ENCODE data around the gene TSPAN9.
A peak's percentile ranks its signal among the peaks of the same experiment; 100 is the strongest.

Gene TSPAN9

DNA sequence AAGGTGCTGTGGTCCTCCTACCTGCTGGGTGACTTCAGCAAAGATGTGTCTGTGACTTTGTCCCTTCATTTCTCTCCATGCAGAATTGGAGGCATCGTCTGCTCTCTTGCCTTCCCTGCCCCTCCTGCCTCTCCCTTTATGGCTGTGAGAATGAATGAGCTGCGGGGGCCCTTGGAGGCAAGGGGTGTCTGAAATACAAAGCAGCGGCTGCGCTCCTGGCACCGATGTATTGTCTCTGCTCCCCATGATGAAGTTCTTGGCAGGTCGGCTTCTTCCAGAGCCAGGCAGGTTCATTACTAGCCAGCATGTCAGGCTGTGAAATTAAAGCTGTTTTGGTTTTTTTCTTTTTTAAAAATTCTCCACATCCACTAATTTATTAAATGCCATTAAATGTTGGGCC, 194.5 kb downstream of the TSPAN9 start:
- TF ChIP-seq, protein P1, sequence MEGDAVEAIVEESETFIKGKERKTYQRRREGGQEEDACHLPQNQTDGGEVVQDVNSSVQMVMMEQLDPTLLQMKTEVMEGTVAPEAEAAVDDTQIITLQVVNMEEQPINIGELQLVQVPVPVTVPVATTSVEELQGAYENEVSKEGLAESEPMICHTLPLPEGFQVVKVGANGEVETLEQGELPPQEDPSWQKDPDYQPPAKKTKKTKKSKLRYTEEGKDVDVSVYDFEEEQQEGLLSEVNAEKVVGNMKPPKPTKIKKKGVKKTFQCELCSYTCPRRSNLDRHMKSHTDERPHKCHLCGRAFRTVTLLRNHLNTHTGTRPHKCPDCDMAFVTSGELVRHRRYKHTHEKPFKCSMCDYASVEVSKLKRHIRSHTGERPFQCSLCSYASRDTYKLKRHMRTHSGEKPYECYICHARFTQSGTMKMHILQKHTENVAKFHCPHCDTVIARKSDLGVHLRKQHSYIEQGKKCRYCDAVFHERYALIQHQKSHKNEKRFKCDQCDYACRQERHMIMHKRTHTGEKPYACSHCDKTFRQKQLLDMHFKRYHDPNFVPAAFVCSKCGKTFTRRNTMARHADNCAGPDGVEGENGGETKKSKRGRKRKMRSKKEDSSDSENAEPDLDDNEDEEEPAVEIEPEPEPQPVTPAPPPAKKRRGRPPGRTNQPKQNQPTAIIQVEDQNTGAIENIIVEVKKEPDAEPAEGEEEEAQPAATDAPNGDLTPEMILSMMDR (IDR thresholded peaks at IDR 0.05; ENCODE audit: control extremely low read depth, extremely low read depth, low read depth, missing control alignments), result no peak
- no peak for DNase-seq (ENCODE audit: extremely low spot score)
- POLR2A ChIA-PET, result no interaction called here
- CTCF ChIA-PET, result interaction anchor here (1.0 to 1.7 kb wide), 5 partner anchors 29 to 418 kb away, joined by 3 to 6 read pairs (median 4); no protein-coding TSS in a partner anchor

- CTCF ChIA-PET, result interaction anchor here (0.9 to 7.7 kb wide), 7 partner anchors 13 to 419 kb away, joined by 3 to 128 read pairs (median 6); no protein-coding TSS in a partner anchor
- TF ChIP-seq, protein P1 (IDR thresholded peaks at IDR 0.05; ENCODE audit: control extremely low read depth, extremely low read depth, low read depth, missing control alignments), result no peak
- DNase-seq (ENCODE audit: extremely low spot score), result no peak
- POLR2A ChIA-PET, result no interaction called here
Measured at GRCh38 chr12:3272958-3273357, 195.8 kb downstream of the TSPAN9 start.

- CTCF ChIA-PET, result interaction anchor here (0.9 to 7.7 kb wide), 7 partner anchors 13 to 199 kb away, joined by 3 to 128 read pairs (median 20); no protein-coding TSS in a partner anchor
- POLR2A ChIA-PET, result no interaction called here
- DNase-seq (ENCODE audit: extremely low spot score), result no peak
- TF ChIP-seq, protein P1 (IDR thresholded peaks at IDR 0.05; ENCODE audit: control extremely low read depth, extremely low read depth, low read depth, missing control alignments), result no peak
Measured at GRCh38 chr12:3273409-3273853, 196.3 kb downstream of the TSPAN9 start.

- ChIA-PET POLR2A (no interaction called here), CTCF (interaction anchor here (0.7 to 7.7 kb wide), 28 partner anchors 8 to 256 kb away, joined by 3 to 128 read pairs (median 4); no protein-coding TSS in a partner anchor)
- no peak for DNase-seq (ENCODE audit: extremely low spot score)
- TF ChIP-seq, protein P1 (IDR thresholded peaks at IDR 0.05; ENCODE audit: control extremely low read depth, extremely low read depth, low read depth, missing control alignments), result no peak
Measured at GRCh38 chr12:3274664-3275063, 197.5 kb downstream of the TSPAN9 start.

GRCh38 chr12:3275171-3276041, 198.2 kb downstream of the TSPAN9 start:
- ChIA-PET POLR2A (no interaction called here), CTCF (interaction anchor here (0.7 to 7.7 kb wide), 43 partner anchors 9 to 497 kb away, joined by 3 to 128 read pairs (median 4); no protein-coding TSS in a partner anchor)
- TF ChIP-seq, protein P1 (IDR thresholded peaks at IDR 0.05; ENCODE audit: control extremely low read depth, extremely low read depth, low read depth, missing control alignments), result peak; percentile 89
- peak; percentile 87 for DNase-seq (ENCODE audit: extremely low spot score)

DNA sequence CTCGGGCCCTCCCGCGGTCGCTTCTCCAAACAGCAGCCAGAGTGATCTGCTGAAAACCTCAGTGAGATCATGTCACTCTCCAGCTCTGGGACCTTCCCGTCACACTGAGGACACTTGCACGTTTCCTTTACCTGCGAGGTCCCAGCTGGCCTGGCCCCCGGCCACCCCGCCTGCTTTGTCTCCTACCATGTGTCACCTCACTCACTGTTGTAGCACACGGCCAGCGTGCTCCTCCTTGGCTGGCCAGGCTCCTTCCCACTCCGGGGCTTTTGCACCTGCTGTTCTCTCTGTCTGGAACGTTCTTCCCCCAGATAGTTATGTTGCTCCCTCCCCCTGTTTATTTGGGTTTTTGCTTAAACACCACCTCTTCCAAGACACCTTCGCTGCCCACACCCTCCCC, 199.0 kb downstream of the TSPAN9 start:
- TF ChIP-seq, protein P1 (IDR thresholded peaks at IDR 0.05; ENCODE audit: control extremely low read depth, extremely low read depth, low read depth, missing control alignments), result no peak
- DNase-seq (ENCODE audit: extremely low spot score), result no peak
- ChIA-PET CTCF (interaction anchor here (0.7 to 7.7 kb wide), 22 partner anchors 10 to 205 kb away, joined by 3 to 128 read pairs (median 6); no protein-coding TSS in a partner anchor), POLR2A (no interaction called here)
